HEK293 (cell line): Measurements from ENCODE around the gene BBS10.
"Not testable (repeated sequence)": the region's sequence is repeated elsewhere in the genome, so short reads cannot be mapped to it uniquely, and the experiment has no call there.

ENCODE experiments used
- CTCF ChIA-PET: fragments of 350-600 bp; formaldehyde crosslinking; extraction: SDS; loops from one replicate; lab custom pipeline; 2021; ENCODE audit warnings: antibody characterized with exemption; lab: Yijun Ruan, JAX
- POLR2A ChIA-PET: fragments of 300-600 bp; formaldehyde crosslinking; extraction: SDS; loops from one replicate; lab custom pipeline; 2020; ENCODE audit warnings: antibody characterized with exemption, inconsistent platforms; lab: Yijun Ruan, JAX
- H3K27ac ChIP-seq: fragments of 200-500 bp; sonication (Bioruptor generic); 2 replicates; pipeline ENCODE4 v1.5.1; 2014; ENCODE audit warnings: low read depth, low read length, control low read depth, inconsistent platforms; ENCODE audit errors: extremely low read depth
- H3K36me3 ChIP-seq, 2 experiments: fragments of 200-500 bp in 1 of 2; sonication (Bioruptor generic) in 1 of 2; 1 replicate in 1 of 2; 2 replicates in 1 of 2; pipeline ENCODE4 v1.5.1; 2014 to 2017; ENCODE audit warnings: inconsistent platforms in 2 of 2, low read length in 2 of 2; ENCODE audit not compliant: control insufficient read depth in 2 of 2, insufficient read depth in 1 of 2
- H3K4me1 ChIP-seq: fragments of 200-500 bp; sonication (Bioruptor generic); 2 replicates; pipeline ENCODE4 v1.5.1; 2014; ENCODE audit warnings: mild to moderate bottlenecking, low read length, inconsistent platforms; ENCODE audit not compliant: control insufficient read depth, insufficient read depth
- H3K4me3 ChIP-seq: 2 replicates; pipeline ENCODE4 v1.5.1; 2011; ENCODE audit warnings: low read depth, mild to moderate bottlenecking, control low read depth, low read length, moderate library complexity
- H3K9me3 ChIP-seq: fragments of 200-500 bp; sonication (Bioruptor generic); 2 replicates; pipeline ENCODE4 v1.5.1; 2014; ENCODE audit warnings: low read depth, low read length, inconsistent platforms; ENCODE audit not compliant: control insufficient read depth, insufficient read depth
- ATF2 ChIP-seq: fragments of 450-650 bp; formaldehyde crosslinking; IDR thresholded peaks from 2 replicates; pipeline ENCODE4 v1.5.1; 2016; ENCODE audit warnings: missing biosample characterization, missing genetic modification characterization, low read depth
- BCL11A ChIP-seq: fragments of 450-650 bp; formaldehyde crosslinking; IDR thresholded peaks from 2 replicates; pipeline ENCODE4 v1.5.1; 2016; ENCODE audit warnings: low read depth, missing biosample characterization, missing genetic modification characterization
- PBX3 ChIP-seq: sonication (generic); formaldehyde crosslinking; IDR thresholded peaks from 2 replicates; pipeline ENCODE4 v1.8.1; 2022; ENCODE audit warnings: mild to moderate bottlenecking, moderate library complexity, missing genetic modification reagents
- PRDM1 ChIP-seq: fragments of 450-650 bp; formaldehyde crosslinking; IDR thresholded peaks from 2 replicates; pipeline ENCODE4; 2016; ENCODE audit warnings: missing biosample characterization, missing genetic modification characterization
- SCRT2 ChIP-seq: fragments of 450-650 bp; formaldehyde crosslinking; IDR thresholded peaks from 2 replicates; pipeline ENCODE4 v1.5.1; 2016; ENCODE audit warnings: missing biosample characterization, missing genetic modification characterization
- ZBTB17 ChIP-seq: fragments of 450-650 bp; formaldehyde crosslinking; IDR thresholded peaks from 2 replicates; pipeline ENCODE4 v1.5.1; 2016; ENCODE audit warnings: missing biosample characterization, missing genetic modification characterization
- ZFHX2 ChIP-seq: fragments of 450-650 bp; formaldehyde crosslinking; conservative IDR thresholded peaks from 2 replicates; pipeline ENCODE4 v1.5.1; 2016; ENCODE audit warnings: missing biosample characterization, missing genetic modification characterization
- ZFP3 ChIP-seq: fragments of 450-650 bp; formaldehyde crosslinking; IDR thresholded peaks from 2 replicates; pipeline ENCODE4 v1.5.1; 2016; ENCODE audit warnings: low read depth, missing biosample characterization, missing genetic modification characterization
- ZFP37 ChIP-seq: fragments of 450-650 bp; formaldehyde crosslinking; IDR thresholded peaks from 2 replicates; pipeline ENCODE4 v1.5.1; 2016; ENCODE audit warnings: missing biosample characterization, missing genetic modification characterization
- ZNF132 ChIP-seq: fragments of 450-650 bp; formaldehyde crosslinking; IDR thresholded peaks from 2 replicates; pipeline ENCODE4 v1.5.1; 2017; ENCODE audit warnings: missing biosample characterization, missing genetic modification characterization, borderline replicate concordance
- ZNF146 ChIP-seq: fragments of 450-650 bp; formaldehyde crosslinking; IDR thresholded peaks from 2 replicates; pipeline ENCODE4 v1.5.1; 2016; ENCODE audit warnings: missing biosample characterization, missing genetic modification characterization
- ZNF155 ChIP-seq: fragments of 450-650 bp; formaldehyde crosslinking; IDR thresholded peaks from 2 replicates; pipeline ENCODE4 v1.5.1; 2016; ENCODE audit warnings: missing biosample characterization, missing genetic modification characterization
- ZNF174 ChIP-seq: fragments of 450-650 bp; formaldehyde crosslinking; IDR thresholded peaks from 2 replicates; pipeline ENCODE4 v1.5.0; 2017; ENCODE audit warnings: missing biosample characterization, mild to moderate bottlenecking, missing genetic modification characterization
- ZNF560 ChIP-seq: fragments of 450-650 bp; formaldehyde crosslinking; IDR thresholded peaks from 2 replicates; pipeline ENCODE4 v1.5.1; 2017; ENCODE audit warnings: missing biosample characterization, missing genetic modification characterization, borderline replicate concordance
- ZNF580 ChIP-seq: fragments of 450-650 bp; formaldehyde crosslinking; IDR thresholded peaks from 2 replicates; pipeline ENCODE4 v1.5.1; 2016; ENCODE audit warnings: missing biosample characterization, missing genetic modification characterization
- ZNF660 ChIP-seq: fragments of 450-650 bp; IDR thresholded peaks from 2 replicates; pipeline ENCODE4 v1.5.1; 2018; ENCODE audit warnings: missing biosample characterization, mild to moderate bottlenecking, missing genetic modification characterization
- ZNF747 ChIP-seq: fragments of 450-650 bp; formaldehyde crosslinking; IDR thresholded peaks from 2 replicates; pipeline ENCODE4 v1.5.1; 2016; ENCODE audit warnings: missing biosample characterization, missing genetic modification characterization
- ZNF792 ChIP-seq: fragments of 450-650 bp; formaldehyde crosslinking; IDR thresholded peaks from 2 replicates; pipeline ENCODE4 v1.5.1; 2016; ENCODE audit warnings: missing biosample characterization, missing genetic modification characterization
- TF ChIP-seq, protein P1 (sequence below): fragments of 450-650 bp; formaldehyde crosslinking; IDR thresholded peaks from 2 replicates; pipeline ENCODE4 v1.5.1; 2016; ENCODE audit warnings: missing biosample characterization, missing genetic modification characterization
- TF ChIP-seq, protein P2 (sequence below): fragments of 450-650 bp; IDR thresholded peaks from 2 replicates; pipeline ENCODE4 v1.5.1; 2018; ENCODE audit warnings: missing biosample characterization, mild to moderate bottlenecking, missing genetic modification characterization

BBS10 gene

GRCh38 chr12:76366163-76366562 is 17.9 kb upstream of the BBS10 start (continued):
- TF ChIP-seq ZNF580 (tag by site-specific recombination), result no peak
- no peak for TF ChIP-seq ZNF660 (tag by site-specific recombination)

GRCh38 chr12:76364131-76364530 is 15.9 kb upstream of the BBS10 start:
- H3K4me3 ChIP-seq, CTCF ChIA-PET, POLR2A ChIA-PET, H3K9me3 ChIP-seq, H3K4me1 ChIP-seq, H3K27ac ChIP-seq: not testable (repeated sequence)
- TF ChIP-seq, protein P1, sequence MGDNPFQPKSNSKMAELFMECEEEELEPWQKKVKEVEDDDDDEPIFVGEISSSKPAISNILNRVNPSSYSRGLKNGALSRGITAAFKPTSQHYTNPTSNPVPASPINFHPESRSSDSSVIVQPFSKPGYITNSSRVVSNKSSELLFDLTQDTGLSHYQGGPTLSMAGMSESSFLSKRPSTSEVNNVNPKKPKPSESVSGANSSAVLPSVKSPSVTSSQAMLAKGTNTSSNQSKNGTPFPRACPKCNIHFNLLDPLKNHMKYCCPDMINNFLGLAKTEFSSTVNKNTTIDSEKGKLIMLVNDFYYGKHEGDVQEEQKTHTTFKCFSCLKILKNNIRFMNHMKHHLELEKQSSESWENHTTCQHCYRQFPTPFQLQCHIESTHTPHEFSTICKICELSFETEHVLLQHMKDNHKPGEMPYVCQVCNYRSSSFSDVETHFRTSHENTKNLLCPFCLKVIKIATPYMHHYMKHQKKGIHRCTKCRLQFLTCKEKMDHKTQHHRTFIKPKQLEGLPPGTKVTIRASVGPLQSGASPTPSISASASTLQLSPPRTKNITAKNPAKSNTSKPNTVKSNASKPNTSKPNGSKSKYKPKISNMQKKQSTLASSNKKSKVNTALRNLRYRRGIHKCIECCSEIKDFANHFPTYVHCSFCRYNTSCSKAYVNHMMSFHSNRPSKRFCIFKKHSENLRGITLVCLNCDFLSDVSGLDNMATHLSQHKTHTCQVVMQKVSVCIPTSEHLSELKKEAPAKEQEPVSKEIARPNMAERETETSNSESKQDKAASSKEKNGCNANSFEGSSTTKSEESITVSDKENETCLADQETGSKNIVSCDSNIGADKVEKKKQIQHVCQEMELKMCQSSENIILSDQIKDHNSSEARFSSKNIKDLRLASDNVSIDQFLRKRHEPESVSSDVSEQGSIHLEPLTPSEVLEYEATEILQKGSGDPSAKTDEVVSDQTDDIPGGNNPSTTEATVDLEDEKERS (tag by site-specific recombination), result 0 out of 2 replicates have a peak, but pooled peaks have one; percentile 40
- peak; percentile 82 for TF ChIP-seq ZNF146
- peaks cover 8 to 19% of the 10 kb centered on the region in 2 experiments for H3K36me3 ChIP-seq

DNA sequence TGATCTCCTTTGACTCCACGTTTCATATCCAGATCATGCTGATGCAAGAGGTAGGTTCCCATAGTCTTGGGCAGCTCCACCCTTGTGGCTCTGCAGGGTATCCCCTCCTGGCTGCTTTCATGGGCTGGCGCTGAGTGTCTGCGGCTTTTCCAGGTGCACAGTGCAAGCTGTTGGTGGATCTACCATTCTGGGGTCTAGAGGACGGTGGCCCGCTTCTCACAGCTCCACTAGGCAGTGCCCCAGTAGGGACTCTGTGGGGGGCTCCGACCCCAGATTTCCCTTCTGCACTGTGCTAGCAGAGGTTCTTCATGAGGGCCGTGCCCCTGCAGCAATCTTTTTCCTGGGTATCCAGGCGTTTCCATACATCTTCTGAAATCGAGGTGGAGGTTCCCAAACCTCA is 12.1 kb upstream of the BBS10 start:
- Histone ChIP-seq H3K4me3 (no peak overlapping the region), H3K27ac (no peak overlapping the region), H3K36me3 (peaks cover 12 to 16% of the 10 kb centered on the region in 2 experiments), H3K4me1 (no peaks in the 10 kb centered on the region), H3K9me3 (no peaks in the 10 kb centered on the region)
- TF ChIP-seq PRDM1 (tag by site-specific recombination) (no peak), SCRT2 (tag by site-specific recombination) (no peak), ZBTB17 (no peak), ZNF560 (tag by site-specific recombination) (no peak), ATF2 (no peak), PBX3 (no peak), ZNF792 (tag by site-specific recombination) (no peak), ZNF132 (no peak), ZFHX2 (tag by site-specific recombination) (no peak), ZFP3 (tag by site-specific recombination) (no peak), ZNF155 (tag by site-specific recombination) (no peak), ZNF747 (tag by site-specific recombination) (no peak), BCL11A (no peak), ZFP37 (tag by site-specific recombination) (no peak), ZNF174 (no peak)
- TF ChIP-seq, protein P2, sequence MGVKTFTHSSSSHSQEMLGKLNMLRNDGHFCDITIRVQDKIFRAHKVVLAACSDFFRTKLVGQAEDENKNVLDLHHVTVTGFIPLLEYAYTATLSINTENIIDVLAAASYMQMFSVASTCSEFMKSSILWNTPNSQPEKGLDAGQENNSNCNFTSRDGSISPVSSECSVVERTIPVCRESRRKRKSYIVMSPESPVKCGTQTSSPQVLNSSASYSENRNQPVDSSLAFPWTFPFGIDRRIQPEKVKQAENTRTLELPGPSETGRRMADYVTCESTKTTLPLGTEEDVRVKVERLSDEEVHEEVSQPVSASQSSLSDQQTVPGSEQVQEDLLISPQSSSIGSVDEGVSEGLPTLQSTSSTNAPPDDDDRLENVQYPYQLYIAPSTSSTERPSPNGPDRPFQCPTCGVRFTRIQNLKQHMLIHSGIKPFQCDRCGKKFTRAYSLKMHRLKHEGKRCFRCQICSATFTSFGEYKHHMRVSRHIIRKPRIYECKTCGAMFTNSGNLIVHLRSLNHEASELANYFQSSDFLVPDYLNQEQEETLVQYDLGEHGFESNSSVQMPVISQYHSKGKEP, result no peak
- ChIA-PET POLR2A (no interaction called here), CTCF (no interaction called here)
